SK-N-SH treated with all-trans-retinoic acid at 6 μM for 48 hours (cell line): Measurements from ENCODE around the gene DESI1.

Experiments used
- ATAC-seq: fragments of 200-7000 bp; cut with Tn5 transposase; 3 replicates; pipeline ENCODE4 v1.9.1; 2020; ENCODE audit warnings: mild to moderate bottlenecking, moderate library complexity
- BACH2 ChIP-seq: fragments of 250-450 bp; sonication (Bioruptor Pico); IDR thresholded peaks from 2 replicates; pipeline ENCODE4 v1.9.0; 2021; ENCODE audit warnings: mild to moderate bottlenecking, borderline replicate concordance
- CSDC2 ChIP-seq: fragments of 250-450 bp; sonication (Bioruptor Pico); IDR thresholded peaks from 2 replicates; pipeline ENCODE4 v1.5.0; 2020; ENCODE audit warnings: mild to moderate bottlenecking, moderate library complexity
- ESRRG ChIP-seq: fragments of 250-450 bp; sonication (Bioruptor Pico); IDR thresholded peaks from 2 replicates; pipeline ENCODE4 v1.6.1; 2021; ENCODE audit warnings: mild to moderate bottlenecking
- GLIS3 ChIP-seq: fragments of 250-450 bp; sonication (Bioruptor Pico); IDR thresholded peaks from 2 replicates; pipeline ENCODE4 v1.5.0; 2020; ENCODE audit warnings: mild to moderate bottlenecking, moderate library complexity
- ISL1 ChIP-seq: fragments of 250-450 bp; sonication (Bioruptor Pico); IDR thresholded peaks from 2 replicates; pipeline ENCODE4 v2.1.2; 2022; ENCODE audit warnings: mild to moderate bottlenecking, moderate library complexity
- OSR1 ChIP-seq: fragments of 250-450 bp; sonication (Bioruptor Pico); IDR thresholded peaks from 2 replicates; pipeline ENCODE4 v1.8.0; 2022; ENCODE audit warnings: moderate library complexity, mild to moderate bottlenecking, inconsistent platforms
- PATZ1 ChIP-seq: fragments of 250-450 bp; sonication (Bioruptor Pico); IDR thresholded peaks from 2 replicates; pipeline ENCODE4 v1.8.0; 2020; ENCODE audit warnings: mild to moderate bottlenecking, moderate library complexity, borderline replicate concordance
- POU6F1 ChIP-seq: fragments of 250-450 bp; sonication (Bioruptor Pico); IDR thresholded peaks from 2 replicates; pipeline ENCODE4 v1.8.0; 2021; ENCODE audit warnings: low read depth, mild to moderate bottlenecking, moderate library complexity, borderline replicate concordance
- PPARA ChIP-seq: fragments of 250-450 bp; sonication (Bioruptor Pico); IDR thresholded peaks from 2 replicates; pipeline ENCODE4 v1.5.0; 2020; ENCODE audit warnings: mild to moderate bottlenecking, borderline replicate concordance
- RARB ChIP-seq: fragments of 250-450 bp; sonication (Bioruptor Pico); IDR thresholded peaks from 2 replicates; pipeline ENCODE4 v1.8.0; 2021; ENCODE audit warnings: mild to moderate bottlenecking, moderate library complexity
- SNAI2 ChIP-seq: fragments of 250-450 bp; sonication (Bioruptor Pico); IDR thresholded peaks from 2 replicates; pipeline ENCODE4 v1.5.0; 2020; ENCODE audit warnings: mild to moderate bottlenecking, moderate library complexity
- TCF4 ChIP-seq: fragments of 250-450 bp; sonication (Bioruptor Pico); IDR thresholded peaks from 2 replicates; pipeline ENCODE4 v1.8.0; 2021; ENCODE audit warnings: mild to moderate bottlenecking, moderate library complexity, borderline replicate concordance
- TOX ChIP-seq: fragments of 250-450 bp; sonication (Bioruptor Pico); IDR thresholded peaks from 2 replicates; pipeline ENCODE4 v1.8.0; 2021; ENCODE audit warnings: mild to moderate bottlenecking, moderate library complexity, borderline replicate concordance
- ZC3H10 ChIP-seq: fragments of 250-450 bp; sonication (Bioruptor Pico); IDR thresholded peaks from 2 replicates; pipeline ENCODE4 v1.5.1; 2021; ENCODE audit warnings: mild to moderate bottlenecking, moderate library complexity
- ZFP3 ChIP-seq: fragments of 250-450 bp; sonication (Bioruptor Pico); IDR thresholded peaks from 2 replicates; pipeline ENCODE4 v1.5.0; 2020; ENCODE audit warnings: mild to moderate bottlenecking, moderate library complexity
- ZFP30 ChIP-seq: fragments of 450-650 bp; formaldehyde crosslinking; IDR thresholded peaks from 2 replicates; pipeline ENCODE4 v1.5.0; 2022; ENCODE audit warnings: mild to moderate bottlenecking, moderate library complexity
- ZNF565 ChIP-seq: fragments of 450-650 bp; formaldehyde crosslinking; conservative IDR thresholded peaks from 2 replicates; pipeline ENCODE4 v1.5.0; 2020; ENCODE audit warnings: low read depth, mild to moderate bottlenecking, moderate library complexity
- ZNF70 ChIP-seq: fragments of 450-650 bp; formaldehyde crosslinking; IDR thresholded peaks from 2 replicates; pipeline ENCODE4 v1.5.0; 2020; ENCODE audit warnings: mild to moderate bottlenecking, moderate library complexity
- ZNF8 ChIP-seq: fragments of 450-650 bp; formaldehyde crosslinking; IDR thresholded peaks from 2 replicates; pipeline ENCODE4 v1.5.0; 2020; ENCODE audit warnings: mild to moderate bottlenecking, moderate library complexity
- TF ChIP-seq, protein P1 (sequence below): fragments of 250-450 bp; sonication (Bioruptor Pico); IDR thresholded peaks from 2 replicates; pipeline ENCODE4 v1.5.0; 2020; ENCODE audit warnings: mild to moderate bottlenecking, moderate library complexity
- TF ChIP-seq, protein P2 (sequence below): fragments of 250-450 bp; sonication (Bioruptor Pico); IDR thresholded peaks from 2 replicates; pipeline ENCODE4 v1.5.1; 2020; ENCODE audit warnings: low read depth, mild to moderate bottlenecking, moderate library complexity

Gene DESI1

DNA sequence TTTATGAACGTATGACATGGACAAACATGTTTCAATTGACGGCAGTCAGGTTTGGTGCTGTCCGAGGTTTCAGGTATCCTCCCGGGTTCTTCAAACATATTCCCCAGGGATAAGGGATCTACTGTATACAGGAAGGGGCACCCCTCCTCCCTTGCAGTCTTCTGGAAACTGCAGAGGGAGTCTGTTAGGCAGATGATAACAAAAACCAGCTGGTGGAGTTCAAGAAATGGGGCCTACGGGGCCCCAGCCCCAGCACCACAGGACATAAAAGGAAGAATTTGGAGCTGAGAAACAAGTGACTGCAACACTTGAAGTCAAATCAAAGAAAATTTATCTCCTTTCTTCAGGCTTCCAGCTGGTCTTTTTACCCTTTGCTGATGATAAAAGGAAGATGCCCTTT lies 35.7 kb upstream of the DESI1 start:
- TF ChIP-seq ZFP30 (CRISPR knock-in tag) (no peak), ZNF70 (no peak), OSR1 (CRISPR knock-in tag) (no peak), ZC3H10 (CRISPR knock-in tag) (no peak), ISL1 (CRISPR knock-in tag) (no peak), GLIS3 (no peak), ZNF8 (CRISPR knock-in tag) (no peak), CSDC2 (no peak), TCF4 (CRISPR knock-in tag) (no peak), ESRRG (CRISPR knock-in tag) (no peak), PPARA (CRISPR knock-in tag) (no peak), POU6F1 (no peak), PATZ1 (no peak), ZNF565 (no peak), TOX (no peak)
- TF ChIP-seq, protein P1, sequence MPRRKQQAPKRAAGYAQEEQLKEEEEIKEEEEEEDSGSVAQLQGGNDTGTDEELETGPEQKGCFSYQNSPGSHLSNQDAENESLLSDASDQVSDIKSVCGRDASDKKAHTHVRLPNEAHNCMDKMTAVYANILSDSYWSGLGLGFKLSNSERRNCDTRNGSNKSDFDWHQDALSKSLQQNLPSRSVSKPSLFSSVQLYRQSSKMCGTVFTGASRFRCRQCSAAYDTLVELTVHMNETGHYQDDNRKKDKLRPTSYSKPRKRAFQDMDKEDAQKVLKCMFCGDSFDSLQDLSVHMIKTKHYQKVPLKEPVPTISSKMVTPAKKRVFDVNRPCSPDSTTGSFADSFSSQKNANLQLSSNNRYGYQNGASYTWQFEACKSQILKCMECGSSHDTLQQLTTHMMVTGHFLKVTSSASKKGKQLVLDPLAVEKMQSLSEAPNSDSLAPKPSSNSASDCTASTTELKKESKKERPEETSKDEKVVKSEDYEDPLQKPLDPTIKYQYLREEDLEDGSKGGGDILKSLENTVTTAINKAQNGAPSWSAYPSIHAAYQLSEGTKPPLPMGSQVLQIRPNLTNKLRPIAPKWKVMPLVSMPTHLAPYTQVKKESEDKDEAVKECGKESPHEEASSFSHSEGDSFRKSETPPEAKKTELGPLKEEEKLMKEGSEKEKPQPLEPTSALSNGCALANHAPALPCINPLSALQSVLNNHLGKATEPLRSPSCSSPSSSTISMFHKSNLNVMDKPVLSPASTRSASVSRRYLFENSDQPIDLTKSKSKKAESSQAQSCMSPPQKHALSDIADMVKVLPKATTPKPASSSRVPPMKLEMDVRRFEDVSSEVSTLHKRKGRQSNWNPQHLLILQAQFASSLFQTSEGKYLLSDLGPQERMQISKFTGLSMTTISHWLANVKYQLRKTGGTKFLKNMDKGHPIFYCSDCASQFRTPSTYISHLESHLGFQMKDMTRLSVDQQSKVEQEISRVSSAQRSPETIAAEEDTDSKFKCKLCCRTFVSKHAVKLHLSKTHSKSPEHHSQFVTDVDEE (CRISPR knock-in tag) = no peak
- TF ChIP-seq, protein P2, sequence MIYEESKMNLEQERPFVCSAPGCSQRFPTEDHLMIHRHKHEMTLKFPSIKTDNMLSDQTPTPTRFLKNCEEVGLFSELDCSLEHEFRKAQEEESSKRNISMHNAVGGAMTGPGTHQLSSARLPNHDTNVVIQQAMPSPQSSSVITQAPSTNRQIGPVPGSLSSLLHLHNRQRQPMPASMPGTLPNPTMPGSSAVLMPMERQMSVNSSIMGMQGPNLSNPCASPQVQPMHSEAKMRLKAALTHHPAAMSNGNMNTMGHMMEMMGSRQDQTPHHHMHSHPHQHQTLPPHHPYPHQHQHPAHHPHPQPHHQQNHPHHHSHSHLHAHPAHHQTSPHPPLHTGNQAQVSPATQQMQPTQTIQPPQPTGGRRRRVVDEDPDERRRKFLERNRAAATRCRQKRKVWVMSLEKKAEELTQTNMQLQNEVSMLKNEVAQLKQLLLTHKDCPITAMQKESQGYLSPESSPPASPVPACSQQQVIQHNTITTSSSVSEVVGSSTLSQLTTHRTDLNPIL (CRISPR knock-in tag) = no peak
- no peak for ATAC-seq

GRCh38 chr22:41654322-41654721 lies 33.5 kb upstream of the DESI1 start:
- no peak for ATAC-seq
- TF ChIP-seq CSDC2 (no peak), ESRRG (CRISPR knock-in tag) (no peak), ZFP3 (CRISPR knock-in tag) (no peak), BACH2 (no peak), ZNF565 (no peak), ZNF8 (CRISPR knock-in tag) (no peak)
- TF ChIP-seq, protein P2 (CRISPR knock-in tag) = no peak
- TF ChIP-seq, all 23 proteins: peak for 0

DNA sequence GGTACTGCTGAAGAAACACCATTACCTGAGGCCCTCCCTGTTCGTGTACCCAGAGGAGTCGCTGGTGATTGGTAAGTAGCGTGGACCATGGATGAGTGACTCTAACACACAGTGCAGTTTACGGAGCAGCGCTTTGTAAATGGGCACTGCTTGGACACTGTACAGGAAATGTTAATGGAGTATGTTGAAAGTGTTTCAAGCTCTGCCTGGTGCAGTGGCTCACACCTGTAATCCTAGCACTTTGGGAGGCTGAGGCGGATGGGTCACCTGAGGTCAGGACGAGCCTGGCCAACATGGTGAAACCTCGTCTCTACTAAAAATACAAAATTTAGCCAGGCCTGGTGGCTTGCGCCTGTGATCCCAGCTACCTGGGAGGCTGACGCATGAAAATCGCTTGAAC lies 30.0 kb upstream of the DESI1 start:
- TF ChIP-seq OSR1 (CRISPR knock-in tag) = no peak
- no peak for ATAC-seq

DNA sequence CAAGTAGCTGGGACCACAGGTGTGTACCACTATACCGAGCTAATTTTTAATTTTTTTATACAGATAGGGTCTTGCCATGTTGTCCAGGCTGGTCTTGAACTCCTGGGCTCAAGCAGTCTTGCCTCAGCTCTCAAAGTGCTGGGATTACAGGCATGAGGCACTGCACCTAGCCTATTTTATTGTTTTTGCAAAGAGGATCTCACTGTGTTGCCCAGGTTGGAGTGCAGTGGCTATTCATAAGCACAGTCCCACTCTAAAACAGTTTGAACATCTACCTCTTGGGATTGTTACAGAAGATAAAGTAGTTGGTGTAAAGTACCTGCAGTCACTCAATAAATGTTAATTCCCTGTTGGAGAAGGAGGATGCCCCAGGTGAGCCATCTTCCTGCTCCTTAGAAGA lies 29.4 kb upstream of the DESI1 start:
- ATAC-seq = no peak
- no peak for TF ChIP-seq PPARA (CRISPR knock-in tag)
- TF ChIP-seq SNAI2 (CRISPR knock-in tag) = no peak
- no peak for TF ChIP-seq CSDC2
- TF ChIP-seq, protein P2 (CRISPR knock-in tag) = no peak
- no peak for TF ChIP-seq RARB (CRISPR knock-in tag)
- no peak for TF ChIP-seq ZC3H10 (CRISPR knock-in tag)
